ENCODE data around the gene SLC7A1. TPM values are rescaled to one million over a fixed set of nuclear protein-coding genes. Genes with fewer than 3 reads are reported as not detected.

Gene SLC7A1
- total and polyA plus RNA-seq, 2 of the 8 experiments (the other 6 are each of a cell fraction or from before 2014, with no cell fraction given), result 26.8 to 114 TPM

- Histone ChIP-seq H2BK120ac (replicated peaks; ENCODE audit: low read depth, low read length) (no peak overlapping the region), H3K36me3 (ENCODE audit: control insufficient read depth in 2 of 4, insufficient read depth in 4 of 4, low read length in 3 of 4) (no peaks in the 10 kb centered on the region), H2BK12ac (ENCODE audit: low read depth, low read length) (no peak overlapping the region), H3K4me2 (ENCODE audit: insufficient read depth in 1 of 2, low read depth in 2 of 2, low read length in 2 of 2) (no peak overlapping the region), H3K27me3 (replicated peaks in 1 of 4; ENCODE audit: control insufficient read depth in 3 of 4, extremely low read depth in 1 of 4, insufficient read depth in 3 of 4, low read length in 3 of 4) (no peaks in the 10 kb centered on the region; a peak in 1 of 7 replicates), H3K18ac (ENCODE audit: extremely low read depth, low read length) (no peak overlapping the region), H3K79me2 (ENCODE audit: control insufficient read depth in 1 of 2, insufficient read depth in 2 of 2, low read length in 2 of 2) (no peaks in the 10 kb centered on the region), H2BK5ac (ENCODE audit: low read depth, low read length) (no peak overlapping the region), H3K9ac (replicated peaks in 1 of 4; ENCODE audit: extremely low read depth in 1 of 4, low read depth in 3 of 4, low read length in 3 of 4) (no peak overlapping the region), H2AK5ac (ENCODE audit: low read depth, low read length) (no peak overlapping the region), H3K23me2 (ENCODE audit: low read depth, low read length) (no peaks in the 10 kb centered on the region), H3K9me3 (ENCODE audit: insufficient read depth in 2 of 2, low read depth in 1 of 2, low read length in 1 of 2) (no peaks in the 10 kb centered on the region), H4K91ac (replicated peaks; ENCODE audit: insufficient read length, low read length) (no peak overlapping the region), H4K5ac (ENCODE audit: insufficient read length, low read depth, low read length) (no peak overlapping the region), H2BK15ac (ENCODE audit: low read length) (no peak overlapping the region), H3K56ac (replicated peaks; ENCODE audit: insufficient read length, low read depth, low read length) (no peak overlapping the region), H3K4ac (replicated peaks; ENCODE audit: insufficient read length, low read depth, low read length) (no peak overlapping the region), H3K79me1 (ENCODE audit: low read depth, low read length) (no peaks in the 10 kb centered on the region), H3K27ac (ENCODE audit: low read depth, low read length) (no peak overlapping the region), H3K4me3 (ENCODE audit: extremely low read depth in 1 of 4, insufficient read depth in 2 of 4, low read depth in 3 of 4, low read length in 4 of 4) (no peak overlapping the region), H4K20me1 (replicated peaks in 1 of 2; ENCODE audit: control insufficient read depth in 1 of 2, insufficient read depth in 2 of 2, low read length in 2 of 2) (peaks cover 0 to 3% of the 10 kb centered on the region in 2 experiments), H4K8ac (ENCODE audit: extremely low read depth, insufficient read depth, low read length) (no peak overlapping the region), H3K14ac (ENCODE audit: insufficient read length) (no peak overlapping the region), H2AFZ (ENCODE audit: low read length) (no peak overlapping the region), H3K4me1 (replicated peaks in 1 of 4; ENCODE audit: control insufficient read depth in 3 of 4, insufficient read depth in 4 of 4, low read length in 3 of 4) (peaks cover 0 to 3% (median 0%) of the 10 kb centered on the region in 4 experiments; a peak in 2 of 7 replicates), H3K23ac (ENCODE audit: insufficient read length) (no peak overlapping the region), H2BK20ac (ENCODE audit: low read length) (no peak overlapping the region)
- no peak for FAIRE-seq
- CTCF ChIA-PET (ENCODE audit: partially characterized antibody), result interaction anchor here (0.6 to 17.8 kb wide), 6 partner anchors 10 to 1769 kb away, joined by 3 to 210 read pairs (median 6); no protein-coding TSS in a partner anchor
- 91% methylated on average over 13 of the region's 13 CpGs; no CpG with 5 or more reads in 1 of the 2 experiments for WGBS, 2 experiments (ENCODE audit: extremely low coverage in 1 of 2, insufficient coverage in 1 of 2, insufficient read length in 1 of 2, insufficient replicate concordance in 2 of 2, low coverage in 1 of 2, low lambda C conversion rate in 2 of 2, missing lambda C conversion rate in 1 of 2)
- POLR2A ChIA-PET (ENCODE audit: partially characterized antibody), result interaction anchor here (1.5 to 4.2 kb wide), 2 partner anchors 8 to 16 kb away, joined by 4 to 23 read pairs; no protein-coding TSS in a partner anchor
- DNase-seq (ENCODE audit: low read depth in 1 of 2, low spot score in 2 of 2), result no peak
- TF ChIP-seq TCF12 (IDR thresholded peaks at IDR 0.05; ENCODE audit: low read depth, low read length) (no peak), USF2 (IDR thresholded peaks at IDR 0.05; ENCODE audit: low read length) (no peak), CTBP2 (IDR thresholded peaks at IDR 0.05; ENCODE audit: borderline replicate concordance, insufficient read depth, insufficient read length, low read length) (no peak), GABPA (IDR thresholded peaks at IDR 0.05; ENCODE audit: borderline replicate concordance, insufficient read depth, low read length) (no peak), HDAC2 (IDR thresholded peaks at IDR 0.05; ENCODE audit: borderline replicate concordance in 1 of 2, low read depth in 2 of 2, low read length in 2 of 2) (no peak), BRCA1 (IDR thresholded peaks at IDR 0.05; ENCODE audit: low read depth, low read length) (no peak), E2F6 (IDR thresholded peaks at IDR 0.05) (no peak), EGR1 (IDR thresholded peaks at IDR 0.05; ENCODE audit: borderline replicate concordance, low read depth, low read length) (no peak), TEAD4 (IDR thresholded peaks at IDR 0.05; ENCODE audit: low read depth, low read length) (no peak), SP1 (IDR thresholded peaks at IDR 0.05; ENCODE audit: low read depth, low read length) (no peak), NANOG (IDR thresholded peaks at IDR 0.05; ENCODE audit: insufficient read depth, low read depth, low read length, poor library complexity, severe bottlenecking) (no peak)
Observed at GRCh38 chr13:29498426-29499040, 97.0 kb downstream of the SLC7A1 start.

All from H1 (cell line).